ENCODE results near the gene PSMC1.

GRCh38 chr14:90305176-90305601, 48.8 kb downstream of the PSMC1 start:
- TF ChIP-seq EZH2 (IDR thresholded peaks at IDR 0.05; ENCODE audit: borderline replicate concordance, low read length) (no peak), CTCF (IDR thresholded peaks at IDR 0.05; ENCODE audit: low read length) (no peak)

Data from OCI-LY1 (cell line).